ENCODE measurements around the gene COL18A1.

- TF ChIP-seq CTCF (IDR thresholded peaks at IDR 0.05): no peak
- no peak for TF ChIP-seq EZH2 (IDR thresholded peaks at IDR 0.05; ENCODE audit: borderline replicate concordance, insufficient read depth, low read depth, low read length, poor library complexity, severe bottlenecking)
Measured at GRCh38 chr21:45377325-45377709, 27.6 kb upstream of the COL18A1 start.
